ENCODE measurements around the gene MSI2.
A peak's percentile ranks its signal among the peaks of the same experiment; 100 is the strongest.

The MSI2 gene

GRCh38 chr17:57420734-57421717 is 164.7 kb downstream of the MSI2 start:
- peak; percentile 55 for DNase-seq

DNA sequence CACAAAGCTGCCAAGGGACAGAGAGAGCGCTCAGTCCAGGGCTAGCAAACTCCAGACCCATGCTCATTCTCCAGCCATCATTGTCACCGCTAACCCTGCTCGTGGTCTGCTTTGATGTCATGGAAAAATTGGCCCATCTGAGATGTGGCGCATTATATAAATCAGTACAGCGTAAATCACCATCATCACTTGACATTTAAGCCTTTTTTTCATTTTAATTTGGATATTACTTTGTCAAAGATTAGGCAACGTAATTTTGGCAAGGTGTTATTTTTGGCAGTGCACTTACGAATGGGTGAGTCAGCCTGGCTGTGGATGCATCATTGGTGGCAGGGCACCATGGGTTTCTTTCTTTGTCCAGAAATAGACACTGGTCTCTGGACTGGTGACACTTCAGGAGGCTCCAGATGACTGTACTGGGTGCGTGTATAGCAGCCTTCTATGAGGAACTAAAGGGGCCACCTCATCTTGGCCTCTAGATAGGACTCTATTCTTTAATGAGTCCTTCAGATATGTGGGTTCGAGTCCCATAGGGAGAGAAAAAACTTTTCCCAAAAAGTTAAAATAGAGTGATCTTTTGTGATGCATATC is 166.3 kb downstream of the MSI2 start:
- DNase-seq, result no peak

DNA sequence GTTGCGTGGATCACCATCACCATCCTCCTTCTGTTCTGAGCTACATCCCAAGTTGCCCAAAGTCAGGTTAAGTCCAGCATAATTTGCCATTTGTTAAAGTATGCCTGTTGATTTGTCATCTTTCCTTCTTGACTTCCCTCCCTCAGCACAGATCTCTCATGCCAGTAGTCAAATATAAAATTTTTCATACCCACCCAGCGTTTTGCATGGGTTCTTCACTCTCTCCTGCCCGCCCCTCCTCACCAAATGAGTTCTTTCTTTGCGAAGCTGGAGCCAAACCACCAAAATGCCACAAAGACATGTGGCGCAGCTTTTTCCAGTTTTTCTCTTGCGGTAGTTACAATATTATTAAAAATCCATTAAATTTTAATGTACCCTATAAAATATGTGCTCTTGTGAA is 167.2 kb downstream of the MSI2 start:
- no peak for DNase-seq

DNA sequence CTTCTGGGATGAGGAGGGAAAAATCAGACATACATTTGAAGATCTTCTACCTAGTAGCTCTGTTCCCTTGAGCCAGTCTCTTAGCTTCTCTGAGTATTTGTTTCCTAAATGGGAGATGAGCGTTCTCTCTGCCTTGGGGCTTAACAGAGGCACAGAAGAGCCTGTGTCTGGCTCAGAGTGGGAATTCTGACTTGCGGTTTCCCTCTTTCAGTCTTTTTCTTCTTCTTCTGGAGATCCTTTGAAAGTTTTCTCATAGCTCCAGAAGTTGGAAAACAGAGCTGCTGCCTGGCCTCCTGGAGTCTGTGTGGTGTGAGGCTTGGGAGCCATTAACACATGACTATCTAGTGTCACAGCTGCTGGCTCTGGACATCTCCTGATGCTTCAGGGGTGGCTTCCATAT is 167.9 kb downstream of the MSI2 start:
- DNase-seq, result no peak

- DNase-seq, result no peak
Measured at GRCh38 chr17:57424777-57425188, 168.5 kb downstream of the MSI2 start.

DNA sequence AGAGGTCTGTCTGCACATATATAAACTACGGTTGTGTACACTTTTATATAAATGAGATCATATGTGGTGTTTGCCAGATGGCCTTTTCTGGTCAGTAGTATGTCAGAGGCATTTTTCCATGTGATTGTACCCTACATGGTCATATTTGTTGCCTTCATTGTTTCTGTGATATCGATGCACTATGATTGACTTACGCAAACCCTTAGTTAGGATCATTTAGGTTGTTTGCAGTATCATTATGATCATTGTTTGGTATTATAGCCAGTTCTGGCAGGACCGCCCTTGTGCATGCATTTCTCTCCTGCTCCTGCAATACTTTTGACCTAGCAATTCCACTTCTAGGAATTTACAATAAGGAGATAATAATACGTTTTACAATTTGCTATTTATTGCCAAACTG is 169.1 kb downstream of the MSI2 start:
- no peak for DNase-seq

DNA sequence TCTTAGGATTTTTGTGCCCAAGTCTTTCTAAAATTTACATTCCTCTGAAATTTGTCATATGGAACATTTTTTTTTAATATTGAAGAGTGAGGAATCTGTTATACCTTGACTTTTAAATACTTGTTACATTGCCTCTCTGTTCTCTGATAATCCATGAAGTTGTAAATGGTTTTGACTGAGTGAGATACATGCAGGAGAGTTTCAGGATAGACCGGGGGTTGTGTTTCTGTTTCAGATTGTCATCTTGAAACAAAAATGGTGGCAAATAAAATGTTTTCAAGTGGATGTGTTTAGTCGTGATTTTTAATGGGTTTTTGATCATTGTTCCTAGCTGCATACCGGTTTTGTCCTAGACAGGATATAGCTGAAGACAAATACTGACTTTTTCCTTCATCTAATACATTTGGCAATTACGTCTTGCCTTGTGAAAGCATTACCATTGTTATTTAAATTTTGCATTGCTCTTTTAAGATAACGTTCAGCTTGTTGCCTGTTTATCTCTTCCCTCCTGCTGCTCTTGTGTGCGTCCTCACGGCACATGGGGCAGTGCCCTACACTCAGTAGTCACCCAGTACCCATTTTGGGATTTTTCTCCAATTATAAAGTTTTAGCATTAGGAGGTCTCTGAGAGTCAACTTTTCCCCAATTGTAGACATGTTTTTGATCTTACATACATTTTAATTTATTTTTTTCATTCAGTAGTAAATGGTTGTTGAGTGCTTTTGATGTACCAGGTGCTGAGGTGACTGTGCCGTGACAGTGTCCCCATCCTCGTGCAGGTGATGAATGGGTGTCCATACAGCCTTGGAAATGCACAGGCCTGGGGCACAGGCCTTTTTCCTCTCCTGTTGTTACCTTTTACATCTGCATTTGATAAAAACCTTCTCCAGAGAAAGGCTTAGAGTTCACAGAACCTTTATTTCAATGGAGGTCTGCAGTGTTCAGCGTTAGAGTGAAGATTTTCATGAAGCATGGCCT is 169.9 kb downstream of the MSI2 start:
- no peak for DNase-seq

- no peak for DNase-seq
Measured at GRCh38 chr17:57429966-57430365, 173.6 kb downstream of the MSI2 start.

GRCh38 chr17:57431415-57431814 is 175.1 kb downstream of the MSI2 start:
- no peak for DNase-seq

- DNase-seq, result no peak
Measured at GRCh38 chr17:57432507-57433277, 176.4 kb downstream of the MSI2 start.

GRCh38 chr17:57433452-57433851 is 177.1 kb downstream of the MSI2 start:
- DNase-seq, result no peak

DNA sequence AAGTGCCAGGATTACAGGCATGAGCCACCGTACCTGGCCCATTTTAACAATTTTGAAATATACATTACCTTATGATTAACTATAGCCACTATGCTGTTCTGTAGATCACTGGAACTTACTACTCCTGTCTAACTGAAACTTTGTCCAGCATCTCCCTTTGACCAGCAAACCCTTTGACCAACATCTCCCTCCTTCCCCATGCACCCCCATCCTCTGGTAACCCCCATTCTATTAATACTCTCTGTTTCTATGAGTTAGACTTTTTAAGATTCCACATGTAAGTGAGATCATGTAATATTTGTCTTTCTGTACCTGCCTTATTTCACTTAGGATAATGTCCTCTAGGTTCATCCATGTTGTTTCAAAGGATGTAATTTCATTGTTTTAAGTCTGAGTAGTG is 178.0 kb downstream of the MSI2 start:
- no peak for DNase-seq

- DNase-seq, result peak; percentile 23
Measured at GRCh38 chr17:57436565-57436964, 180.2 kb downstream of the MSI2 start.

GRCh38 chr17:57438066-57438731 is 181.9 kb downstream of the MSI2 start:
- DNase-seq, result no peak

DNA sequence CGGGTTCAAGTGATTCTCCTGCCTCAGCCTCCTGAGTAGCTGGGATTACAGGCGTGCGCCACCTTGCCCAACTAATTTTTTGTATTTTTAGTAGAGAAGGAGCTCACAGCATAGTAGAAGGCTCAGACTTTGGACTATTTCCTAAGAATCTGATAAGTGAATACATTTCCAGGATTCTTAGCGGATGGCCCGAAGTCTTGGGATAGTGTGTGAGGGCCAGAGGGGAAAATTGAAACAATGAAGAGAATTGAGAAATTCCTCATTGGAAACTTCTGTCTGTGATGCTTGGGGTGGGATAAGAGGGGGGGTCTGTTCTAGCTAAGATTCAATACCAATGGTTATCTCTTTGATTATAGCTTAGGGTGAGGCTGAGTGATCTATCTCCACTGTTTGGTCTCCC is 183.3 kb downstream of the MSI2 start:
- DNase-seq, result no peak

DNA sequence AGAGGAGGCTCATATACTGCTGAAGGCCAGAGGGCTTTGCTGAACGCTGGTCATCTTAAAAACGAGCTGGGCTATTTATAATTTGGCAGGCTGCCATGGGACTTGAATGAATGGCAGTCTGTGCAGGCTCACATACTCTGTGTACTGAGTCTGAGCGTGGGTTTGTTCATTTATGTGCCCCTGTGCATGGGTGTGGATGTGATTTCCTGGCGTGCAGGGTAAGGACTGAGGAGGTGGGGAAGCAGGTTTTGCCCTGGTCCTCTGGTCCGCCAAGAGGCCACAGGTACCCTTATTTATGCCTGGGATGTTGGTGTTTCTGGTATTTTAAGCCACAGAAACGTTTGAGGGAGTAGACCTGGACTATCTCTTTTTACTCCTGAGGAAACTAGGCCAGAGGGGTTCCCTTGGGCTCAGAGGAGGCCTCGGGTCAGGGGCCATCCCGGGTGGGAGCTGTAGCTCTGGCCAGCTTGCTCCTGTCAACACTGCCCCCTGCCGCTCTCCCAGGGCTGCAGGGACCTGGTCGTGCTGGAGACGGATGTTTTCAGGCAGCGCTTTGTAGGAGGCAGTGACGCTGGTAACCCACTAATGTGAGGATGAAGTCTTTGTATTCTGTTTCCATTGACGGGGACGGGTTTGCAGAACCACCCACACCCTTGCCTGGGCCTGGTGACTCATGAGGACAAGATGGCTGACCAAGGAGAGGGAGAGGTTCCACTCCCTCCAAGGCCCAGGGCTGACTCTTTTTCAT is 184.4 kb downstream of the MSI2 start:
- DNase-seq, result peak; percentile 19

GRCh38 chr17:57441270-57441600 is 184.9 kb downstream of the MSI2 start:
- no peak for DNase-seq

- DNase-seq, result no peak
Measured at GRCh38 chr17:57442401-57442823, 186.1 kb downstream of the MSI2 start.

DNA sequence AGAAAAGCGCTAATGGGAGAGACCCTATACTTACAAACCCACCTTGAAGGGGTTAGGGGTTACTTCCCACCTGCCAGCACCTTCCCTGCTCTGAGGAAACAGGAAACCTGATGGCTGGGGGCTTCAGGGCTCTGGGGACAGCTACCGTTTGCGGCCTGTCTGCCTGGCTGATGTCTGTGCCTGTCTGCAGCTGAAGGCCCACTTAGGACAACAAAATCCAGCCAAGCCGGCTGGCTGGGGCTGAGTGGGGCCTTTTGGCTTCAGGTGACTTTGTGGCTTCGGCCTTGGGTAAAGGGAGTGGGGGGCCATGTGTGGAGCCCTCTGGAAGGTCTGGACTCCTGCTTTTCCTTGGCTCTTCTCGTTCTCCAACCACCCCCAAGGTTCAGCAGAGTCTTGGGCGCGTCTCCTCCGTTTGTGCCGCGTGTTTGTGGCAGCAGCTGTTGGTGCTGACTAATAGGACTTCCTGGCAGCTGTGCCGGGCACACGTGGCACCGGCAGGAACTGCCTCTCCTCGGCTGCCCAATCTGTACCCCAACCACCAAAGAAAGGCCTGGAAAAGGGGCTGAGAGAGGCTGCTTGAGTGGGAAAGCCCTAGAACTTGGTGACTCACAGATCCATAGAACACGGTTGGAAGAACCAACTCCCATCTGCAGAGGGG is 186.7 kb downstream of the MSI2 start:
- DNase-seq, result no peak

- no peak for DNase-seq
Measured at GRCh38 chr17:57443781-57444180, 187.5 kb downstream of the MSI2 start.
